GM18870 (cell line): ENCODE measurements around the gene GINS1.
A peak's percentile ranks its signal among the peaks of the same experiment; 100 is the strongest.
"Not testable (repeated sequence)": the region's sequence is repeated elsewhere in the genome, so short reads cannot be mapped to it uniquely, and the experiment has no call there.

Experiments
- ATAC-seq: cut with Tn5 transposase; IDR thresholded peaks from one replicate; pipeline ENCODE4 v1.9.1; 2021; ENCODE audit warnings: moderate library complexity; ENCODE audit not compliant: unreplicated experiment

GINS1 gene

GRCh38 chr20:25389858-25390537, 17.5 kb upstream of the GINS1 start:
- ATAC-seq = peak; percentile 22

- ATAC-seq = peak; percentile 72
These were observed 16.6 kb upstream of the GINS1 start, which contains the start of gene ABHD12 for GRCh38 chr20:25390538-25391528. Gene ABHD12 (minus strand): TSS chr20:25390835. CDS start chr20:25390703, 132 bp downstream.

DNA sequence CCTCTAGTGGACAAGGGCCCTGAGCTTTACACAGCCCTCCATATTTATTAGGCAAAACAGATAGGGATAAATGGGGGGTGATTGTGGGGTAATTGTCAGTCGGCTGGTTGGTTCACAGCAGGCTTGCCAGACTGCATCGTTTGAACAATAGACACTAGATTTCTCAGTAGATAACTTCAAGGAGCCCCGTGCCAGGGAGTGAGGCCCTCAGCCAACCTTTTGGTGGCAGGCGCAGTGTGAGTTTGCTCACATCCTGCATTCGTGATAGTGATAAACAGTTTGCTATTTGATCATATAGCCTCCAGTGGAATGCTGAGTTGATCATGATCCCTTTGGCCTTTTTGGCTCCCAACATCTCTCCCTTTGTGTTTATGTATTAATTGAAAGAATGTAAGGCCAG, 13.2 kb upstream of the GINS1 start:
- no peak for ATAC-seq

GRCh38 chr20:25394996-25395395, 12.5 kb upstream of the GINS1 start:
- no peak for ATAC-seq

DNA sequence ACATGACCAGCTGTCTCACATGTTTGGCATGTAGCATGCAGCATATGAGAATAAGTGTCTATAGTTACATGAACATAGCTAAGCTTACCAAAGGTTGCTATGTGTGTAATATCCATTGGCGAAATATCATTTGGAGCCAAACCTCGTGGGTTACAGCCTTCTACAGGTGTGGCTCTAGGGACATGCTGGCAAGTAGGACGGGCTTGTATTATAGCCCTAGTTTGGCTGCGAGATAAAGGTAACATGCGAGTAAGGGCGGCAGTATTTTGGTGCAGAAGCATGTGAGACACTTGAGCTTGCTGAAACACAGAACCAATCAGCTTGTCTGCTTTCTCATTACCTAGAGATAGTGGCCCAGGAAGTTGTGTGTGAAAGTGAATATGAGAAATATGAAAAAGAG, 10.4 kb upstream of the GINS1 start:
- no peak for ATAC-seq

GRCh38 chr20:25397821-25398220, 9.7 kb upstream of the GINS1 start:
- no peak for ATAC-seq

DNA sequence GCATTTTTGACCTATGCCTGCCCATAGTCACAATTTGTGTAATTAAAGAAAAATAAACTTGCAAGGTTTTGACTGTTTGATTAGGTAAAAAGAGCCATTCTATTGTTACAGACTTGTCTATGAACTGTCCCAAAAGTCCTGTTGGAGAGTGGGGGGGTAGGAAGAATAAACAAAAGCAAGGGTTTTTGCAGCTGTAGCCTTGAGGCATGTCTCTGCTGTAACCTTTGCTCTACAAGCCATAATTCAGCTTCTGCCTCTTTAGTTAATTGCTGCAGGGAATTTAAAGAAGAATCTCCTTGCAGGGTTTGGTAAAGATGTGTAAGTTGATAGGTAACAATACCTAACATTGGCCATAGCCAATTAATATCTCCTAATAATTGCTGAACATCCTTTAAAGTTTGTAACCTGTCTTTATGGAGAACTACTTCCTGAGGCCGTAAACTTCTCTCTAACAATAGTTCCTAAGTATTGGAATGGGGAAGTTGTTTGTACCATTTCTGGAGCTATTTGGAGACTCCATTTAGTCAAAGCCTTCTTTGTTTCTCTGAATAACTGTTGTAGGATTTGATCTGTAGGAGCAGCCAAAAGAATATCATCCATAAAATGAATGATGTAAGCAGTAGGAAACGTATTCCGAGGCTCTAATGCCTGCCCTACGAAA, 9.0 kb upstream of the GINS1 start:
- ATAC-seq = no peak

DNA sequence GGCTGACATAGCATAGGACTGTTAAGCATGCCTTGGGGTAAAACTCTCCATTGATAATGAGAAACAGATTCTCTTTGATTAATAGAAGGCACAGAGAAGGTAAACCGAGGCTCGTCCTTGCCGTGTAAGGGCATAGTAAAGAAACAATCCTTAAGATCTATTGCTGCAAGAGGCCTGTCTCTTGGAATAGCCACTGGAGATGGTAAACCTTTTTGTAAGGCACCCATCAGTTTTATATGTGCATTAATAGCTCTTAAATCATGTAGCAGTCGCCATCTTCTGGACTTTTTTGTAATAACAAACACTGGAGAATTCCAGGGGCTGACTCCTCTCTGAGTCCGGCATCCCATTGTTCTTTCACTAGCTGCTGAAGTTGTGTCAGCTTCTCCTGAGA, 8.4 kb upstream of the GINS1 start:
- ATAC-seq = peak; percentile 78

DNA sequence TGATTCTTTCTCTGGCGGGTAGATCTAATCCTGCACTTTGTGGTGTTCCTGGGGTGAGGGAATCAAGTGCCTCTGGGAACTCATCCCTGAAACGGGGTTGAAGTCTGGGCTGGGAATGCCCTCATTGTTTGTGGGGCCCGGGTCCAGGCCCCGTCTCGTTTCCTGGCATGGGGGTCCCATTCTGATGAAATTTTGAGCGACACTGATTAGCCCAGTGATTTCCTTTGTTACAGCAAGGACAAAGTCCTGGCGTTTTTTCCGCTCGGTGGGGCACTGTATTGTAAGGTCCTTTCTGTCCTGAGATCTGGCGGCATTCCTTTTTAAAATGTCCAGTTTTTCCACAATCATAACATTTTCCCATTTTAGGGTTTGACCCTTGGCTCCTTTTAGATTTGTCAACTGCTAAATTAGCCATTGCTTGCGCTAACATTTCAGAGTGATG, 7.2 kb upstream of the GINS1 start:
- not testable (repeated sequence) for ATAC-seq

GRCh38 chr20:25402583-25402982, 4.9 kb upstream of the GINS1 start:
- ATAC-seq = no peak

DNA sequence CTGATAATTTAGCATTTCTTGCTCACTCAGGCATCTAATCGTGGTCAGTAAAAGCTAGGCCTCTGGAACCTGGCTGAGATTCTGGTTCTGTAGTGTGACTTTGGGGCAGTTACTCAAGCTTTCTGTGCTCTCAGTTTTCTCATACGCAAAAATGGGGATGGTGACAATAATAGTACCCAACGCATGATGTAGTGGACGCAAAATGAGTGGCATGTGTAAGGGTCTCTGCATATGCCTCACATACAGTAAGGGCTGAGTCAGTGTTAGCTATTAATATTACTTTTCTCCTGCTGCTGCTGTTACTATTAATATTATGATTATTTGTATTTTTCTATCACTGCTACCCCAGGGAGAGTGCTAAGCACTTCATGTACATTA, 686 bp downstream of the GINS1 start:
- ATAC-seq = no peak

DNA sequence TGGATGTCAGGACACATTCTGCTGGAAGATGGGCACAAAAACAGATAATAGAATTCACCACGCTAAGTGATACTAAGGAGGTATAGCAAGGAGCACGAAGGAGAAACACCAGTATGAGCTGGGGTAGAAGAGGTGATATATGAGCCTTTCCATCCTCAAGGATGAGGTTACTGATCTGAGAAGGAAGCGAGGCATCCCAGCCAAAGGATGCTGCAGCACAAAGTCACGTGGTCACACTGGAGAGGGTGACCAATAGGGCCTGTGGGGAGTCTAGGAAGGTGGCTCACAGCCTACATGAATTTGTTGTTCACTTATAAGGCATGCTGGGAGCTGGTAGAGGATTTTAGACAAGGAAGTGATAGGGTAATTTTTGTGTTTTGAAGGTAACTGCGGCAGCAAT, 1.4 kb downstream of the GINS1 start:
- ATAC-seq = no peak

- ATAC-seq = no peak
These were observed 11.3 kb downstream of the GINS1 start for GRCh38 chr20:25418776-25419175.

GRCh38 chr20:25421102-25421501, 13.6 kb downstream of the GINS1 start:
- ATAC-seq = no peak

GRCh38 chr20:25422032-25422431, 14.6 kb downstream of the GINS1 start:
- no peak for ATAC-seq

- no peak for ATAC-seq
These were observed 17.1 kb downstream of the GINS1 start for GRCh38 chr20:25424536-25424935.

GRCh38 chr20:25437153-25437581, 29.7 kb downstream of the GINS1 start:
- no peak for ATAC-seq

- peak; percentile 57 for ATAC-seq
These were observed 31.9 kb downstream of the GINS1 start for GRCh38 chr20:25439328-25439727.

DNA sequence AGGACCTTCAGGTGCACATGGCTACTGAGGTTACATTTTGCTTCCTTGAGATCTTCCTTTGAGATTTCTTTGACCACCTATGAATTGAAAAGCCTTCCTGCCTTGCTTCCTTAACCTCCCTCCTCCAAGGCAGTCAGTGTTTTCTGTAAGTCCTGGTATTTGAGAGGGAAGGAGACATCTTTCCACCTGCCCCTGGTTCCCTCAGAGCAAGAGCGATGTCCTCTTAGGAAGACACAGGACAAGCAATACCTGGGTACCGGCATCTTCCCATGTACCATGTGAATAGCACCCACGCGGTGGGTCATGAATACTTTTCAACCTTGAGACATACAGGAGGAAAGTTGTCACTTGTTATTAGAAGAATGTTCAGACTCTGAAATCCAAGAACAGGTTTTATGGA, 37.1 kb downstream of the GINS1 start:
- no peak for ATAC-seq

- ATAC-seq = no peak
These were observed 40.2 kb downstream of the GINS1 start for GRCh38 chr20:25447671-25448070.

DNA sequence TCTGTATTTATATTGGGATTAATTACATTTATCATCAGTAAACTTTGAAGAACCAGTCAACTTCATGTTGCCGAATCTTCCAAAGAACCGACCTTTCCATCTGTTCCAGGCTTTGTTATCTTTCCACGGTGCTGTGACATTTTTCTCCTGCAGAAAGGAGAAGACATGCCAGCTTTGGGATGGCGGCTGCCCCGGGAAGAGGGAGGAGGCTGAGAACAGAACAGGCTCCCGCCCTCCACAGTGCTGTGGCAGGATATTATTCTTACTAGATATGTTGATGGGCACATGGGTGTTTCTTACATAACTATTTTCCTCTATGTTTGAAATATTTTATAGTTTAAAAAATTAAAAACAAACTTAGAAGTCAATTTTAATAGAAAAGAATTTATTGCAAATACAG, 44.9 kb downstream of the GINS1 start:
- no peak for ATAC-seq
